ENCODE measurements around the gene LRRC39. TPM values are rescaled to one million over a fixed set of nuclear protein-coding genes. Genes with fewer than 3 reads are reported as not detected.

Gene LRRC39
- total RNA-seq, 4 donors from 2014 or later = 0.35 to 2.5 (median 2.3) TPM

- H3K27me3 ChIP-seq = no peaks in the 10 kb centered on the region
- no peak overlapping the region for H3K4me3 ChIP-seq
- H3K36me3 ChIP-seq = no peaks in the 10 kb centered on the region
- DNase-seq = no peak
- no peak overlapping the region for H3K27ac ChIP-seq
- H3K4me1 ChIP-seq = no peaks in the 10 kb centered on the region
- TF ChIP-seq CTCF (IDR thresholded peaks at IDR 0.05) = no peak
- no peak for TF ChIP-seq POLR2A (IDR thresholded peaks at IDR 0.05)
- H3K9me3 ChIP-seq = no peaks in the 10 kb centered on the region
Measured at GRCh38 chr1:100115524-100115923, 62.5 kb downstream of the LRRC39 start.

GRCh38 chr1:100109554-100110066 is 68.4 kb downstream of the LRRC39 start:
- no peaks in the 10 kb centered on the region for H3K9me3 ChIP-seq
- H3K36me3 ChIP-seq = peaks cover 0 to 25% (median 0%) of the 10 kb centered on the region in 3 donors
- DNase-seq = no peak
- H3K4me3 ChIP-seq = no peak overlapping the region
- no peak overlapping the region for H3K27ac ChIP-seq
- no peaks in the 10 kb centered on the region for H3K4me1 ChIP-seq
- TF ChIP-seq POLR2A (IDR thresholded peaks at IDR 0.05) = no peak
- no peak for TF ChIP-seq CTCF (IDR thresholded peaks at IDR 0.05)
- H3K27me3 ChIP-seq = no peaks in the 10 kb centered on the region

GRCh38 chr1:100107696-100108095 is 70.4 kb downstream of the LRRC39 start:
- Histone ChIP-seq H3K27ac (no peak overlapping the region), H3K36me3 (peaks cover 0 to 39% (median 3%) of the 10 kb centered on the region in 3 donors)

GRCh38 chr1:100101564-100101963 is 76.5 kb downstream of the LRRC39 start:
- peaks cover 0 to 38% (median 3%) of the 10 kb centered on the region in 3 donors for H3K36me3 ChIP-seq
- H3K4me3 ChIP-seq = no peak overlapping the region
- DNase-seq = no peak
- H3K9me3 ChIP-seq = no peaks in the 10 kb centered on the region
- no peak overlapping the region for H3K27ac ChIP-seq
- H3K4me1 ChIP-seq = no peaks in the 10 kb centered on the region
- TF ChIP-seq POLR2A (IDR thresholded peaks at IDR 0.05) = no peak
- no peak for TF ChIP-seq CTCF (IDR thresholded peaks at IDR 0.05)
- no peaks in the 10 kb centered on the region for H3K27me3 ChIP-seq

More at GRCh38 chr1:100107696-100108095, 70.4 kb downstream of the LRRC39 start:
- DNase-seq = no peak
- Histone ChIP-seq H3K27me3 (no peaks in the 10 kb centered on the region), H3K4me3 (no peak overlapping the region), H3K4me1 (no peaks in the 10 kb centered on the region), H3K9me3 (no peaks in the 10 kb centered on the region)
- no peak for TF ChIP-seq CTCF (IDR thresholded peaks at IDR 0.05)
- no peak for TF ChIP-seq POLR2A (IDR thresholded peaks at IDR 0.05)

- TF ChIP-seq CTCF (IDR thresholded peaks at IDR 0.05) (no peak), POLR2A (IDR thresholded peaks at IDR 0.05) (no peak)
- Histone ChIP-seq H3K27ac (no peak overlapping the region), H3K4me1 (no peaks in the 10 kb centered on the region), H3K4me3 (no peak overlapping the region), H3K9me3 (no peaks in the 10 kb centered on the region), H3K36me3 (peaks cover 0 to 30% (median 3%) of the 10 kb centered on the region in 3 donors), H3K27me3 (no peaks in the 10 kb centered on the region)
- DNase-seq = no peak
Measured at GRCh38 chr1:100100202-100100601, 77.9 kb downstream of the LRRC39 start.

Small RNAs within 50 kb of the gene (small RNA-seq; reads per million reads assigned to genes)
- gene AC093019.1 = 0 reads per million in 2 donors
- gene RPL23AP90 = 0 reads per million in 2 donors

Other genes with a start within 250 kb of the LRRC39 start
- gene SLC35A3, start 208.3 kb downstream of the LRRC39 start, total RNA-seq = 100 to 1,000 TPM in 2 of 4 donors, 10 to 100 TPM in 2; 16.5 to 105 (median 88.6) TPM
- gene SASS6, start 45.3 kb downstream of the LRRC39 start, total RNA-seq = 10 to 100 TPM in 1 of 4 donors, 1 to 10 TPM in 3; 2.9 to 14.0 (median 3.7) TPM
- gene TRMT13, start 45.1 kb downstream of the LRRC39 start, total RNA-seq = 10 to 100 TPM; 16.8 to 65.2 (median 34.6) TPM
- gene DBT, start 71.6 kb upstream of the LRRC39 start, total RNA-seq = 1 to 10 TPM; 4.0 to 6.0 (median 5.0) TPM
- gene RTCA, start 88.0 kb upstream of the LRRC39 start, total RNA-seq = 10 to 100 TPM; 31.5 to 71.8 (median 46.7) TPM
- gene CDC14A, start 174.2 kb upstream of the LRRC39 start, total RNA-seq = 10 to 100 TPM; 51.2 to 97.6 (median 81.2) TPM